HG02981 (cell line): Measurements from ENCODE around the gene CEP85L.

Source experiments
- ATAC-seq: cut with Tn5 transposase; IDR thresholded peaks from one replicate; pipeline ENCODE4 v1.9.1; 2021; ENCODE audit warnings: mild to moderate bottlenecking, moderate library complexity; ENCODE audit not compliant: unreplicated experiment

CEP85L gene

DNA sequence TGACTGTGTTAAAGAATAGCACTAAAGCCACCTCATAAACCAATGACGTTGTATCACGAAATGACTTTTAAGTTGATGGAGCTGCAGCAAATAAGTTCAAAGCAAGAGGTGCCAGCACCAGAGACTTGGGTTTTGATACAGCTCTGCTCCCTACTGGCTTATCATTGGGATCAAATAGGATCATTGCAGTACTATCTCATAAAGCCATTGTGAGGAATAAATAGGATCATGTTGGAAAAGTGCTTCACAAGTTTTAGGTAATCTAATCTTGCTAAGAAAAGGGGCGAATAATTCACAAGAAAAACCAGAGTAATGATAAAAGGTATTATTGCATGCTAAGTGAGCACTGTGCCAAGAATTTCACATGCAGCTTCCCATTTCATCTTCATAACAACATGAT lies 10.4 kb upstream of the CEP85L start:
- no peak for ATAC-seq

DNA sequence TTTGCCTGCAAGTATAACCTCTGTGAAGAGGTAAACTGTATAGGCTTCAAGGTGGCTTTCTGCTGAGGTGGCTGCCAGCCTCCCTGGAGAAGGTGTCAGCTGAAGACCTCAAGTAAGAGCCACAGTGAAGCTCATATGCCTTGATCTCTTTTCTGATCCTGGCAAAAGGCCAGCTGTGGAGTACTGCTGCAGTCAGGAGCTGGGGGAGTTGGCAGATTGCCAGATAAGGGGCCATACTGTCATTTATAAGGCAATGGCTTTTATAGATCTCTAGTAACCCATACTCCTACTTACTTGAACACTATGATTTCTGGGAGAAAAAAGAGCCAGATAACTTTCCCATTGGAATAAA lies 8.8 kb upstream of the CEP85L start:
- ATAC-seq: no peak

DNA sequence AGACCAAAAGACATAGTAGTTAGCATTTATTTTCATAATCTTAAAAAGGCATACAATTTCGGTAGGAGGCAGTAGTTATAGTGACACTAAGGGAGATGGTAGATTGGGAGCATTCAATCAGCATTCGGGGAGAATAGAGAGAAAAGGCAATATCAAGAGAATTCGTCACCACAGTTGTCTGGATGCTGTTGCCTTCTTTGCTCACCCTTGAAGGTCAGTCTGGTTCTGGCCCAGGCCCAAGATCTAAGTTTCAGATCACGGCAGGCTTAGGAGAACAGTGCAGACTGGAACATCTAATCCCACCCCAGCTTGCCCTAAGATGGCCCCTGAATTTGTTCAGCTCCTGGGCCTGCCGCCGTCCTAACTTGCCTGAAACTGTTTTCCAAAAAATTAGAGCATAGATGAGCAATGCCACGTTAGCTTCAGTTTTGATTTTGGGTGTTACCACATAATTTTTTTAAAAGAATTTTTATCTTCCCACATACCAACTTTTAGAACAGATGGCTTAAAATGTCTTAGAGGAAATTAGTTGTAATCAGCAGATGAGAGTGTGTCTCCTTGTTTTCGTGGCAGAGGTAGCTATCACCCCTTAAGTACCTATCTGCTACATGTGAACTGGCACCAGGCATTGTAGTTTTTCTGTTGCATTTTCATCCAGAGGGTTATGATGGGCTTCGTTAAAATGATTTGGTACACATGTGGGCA lies 8.3 kb upstream of the CEP85L start:
- no peak for ATAC-seq

DNA sequence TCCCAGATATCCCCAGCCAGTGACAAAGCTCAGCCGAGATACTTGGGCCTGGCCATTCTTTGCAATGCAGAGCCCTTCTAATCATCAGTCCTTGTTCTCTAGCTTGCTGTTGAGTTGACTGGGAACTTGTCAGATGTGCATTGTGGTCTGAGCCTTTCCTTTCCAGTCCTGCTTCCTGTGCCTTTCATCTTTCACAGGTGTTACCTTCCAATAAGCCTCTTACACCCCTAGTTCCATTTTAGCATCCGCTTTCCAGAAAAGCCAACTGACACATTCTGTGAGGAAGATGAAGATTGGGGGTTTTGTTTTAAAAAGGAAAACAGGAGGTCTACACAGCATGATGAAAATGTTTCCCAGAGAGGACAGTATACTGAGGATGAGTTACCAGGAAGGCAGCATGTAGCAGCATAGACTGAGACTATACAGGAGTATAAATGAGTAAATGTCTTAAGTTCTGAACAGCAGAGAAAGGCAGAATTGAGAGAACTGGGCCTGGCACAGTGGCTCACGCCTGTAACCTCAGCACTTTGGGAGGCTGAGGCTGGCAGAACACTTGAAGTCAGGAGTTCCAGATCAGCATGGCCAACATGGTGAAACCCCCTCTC lies 5.6 kb upstream of the CEP85L start:
- ATAC-seq: no peak

DNA sequence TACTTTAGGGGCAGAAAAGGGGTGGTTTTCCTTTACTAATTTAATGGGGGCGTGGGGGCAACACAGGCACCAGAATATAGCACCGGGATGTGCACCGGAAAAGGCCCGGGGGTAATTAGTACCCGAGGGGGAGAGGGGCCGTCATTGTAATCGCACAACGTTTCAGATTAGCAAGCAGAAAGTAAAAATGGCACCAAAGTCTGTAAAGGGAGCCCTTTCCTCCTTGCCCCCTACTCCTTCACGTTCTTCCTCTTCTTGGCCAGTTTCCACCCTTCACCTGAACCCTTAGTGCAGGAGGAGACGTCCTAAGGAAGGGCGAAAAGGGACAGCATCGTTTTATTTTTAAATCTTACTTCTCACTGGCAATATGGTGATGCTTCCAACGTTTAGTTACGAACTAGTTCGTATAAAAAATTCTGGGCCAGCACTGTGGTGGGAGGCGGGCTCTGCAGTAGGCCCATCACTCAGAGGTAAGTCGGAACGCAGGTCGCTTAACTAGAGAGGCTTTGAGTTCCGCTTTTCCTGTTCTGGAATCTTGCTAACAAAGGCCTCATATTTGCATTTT lies 742 bp upstream of the CEP85L start:
- ATAC-seq: no peak

DNA sequence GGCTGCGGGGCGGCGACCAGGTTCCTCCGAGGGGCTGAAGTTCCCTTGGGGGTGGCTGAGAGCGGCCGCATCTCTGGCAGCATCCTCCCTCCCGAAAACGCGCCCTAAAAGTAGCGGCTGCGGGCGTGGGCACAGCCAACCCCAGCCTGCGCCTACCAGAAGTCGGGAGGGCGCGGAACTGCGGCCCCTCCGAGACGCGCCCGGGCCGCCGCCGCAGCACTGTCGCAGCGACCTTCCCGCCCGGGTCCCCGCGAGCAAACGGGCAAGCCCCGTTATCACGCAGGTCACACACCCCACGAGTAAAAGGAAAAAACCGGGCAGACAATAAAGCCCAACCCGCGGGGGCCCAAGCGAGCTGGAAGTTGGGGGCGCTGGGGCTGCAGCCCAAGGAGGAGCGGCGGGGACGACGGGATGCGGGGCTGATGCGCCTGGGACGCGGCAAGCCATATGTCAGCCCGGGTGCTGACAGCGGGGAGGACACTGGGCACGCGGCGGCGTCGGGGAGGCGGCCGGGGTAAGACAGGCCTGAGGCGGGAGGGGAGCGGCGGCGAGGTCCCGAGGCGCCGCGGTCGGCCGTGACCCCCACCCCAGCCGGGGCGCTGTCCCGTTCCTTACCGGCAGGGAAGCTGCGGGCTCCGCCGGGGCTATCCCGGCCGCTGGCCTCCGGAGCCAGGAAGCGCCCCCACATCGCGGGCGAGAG lies 659 bp downstream of the CEP85L start:
- peak; percentile 36 for ATAC-seq

DNA sequence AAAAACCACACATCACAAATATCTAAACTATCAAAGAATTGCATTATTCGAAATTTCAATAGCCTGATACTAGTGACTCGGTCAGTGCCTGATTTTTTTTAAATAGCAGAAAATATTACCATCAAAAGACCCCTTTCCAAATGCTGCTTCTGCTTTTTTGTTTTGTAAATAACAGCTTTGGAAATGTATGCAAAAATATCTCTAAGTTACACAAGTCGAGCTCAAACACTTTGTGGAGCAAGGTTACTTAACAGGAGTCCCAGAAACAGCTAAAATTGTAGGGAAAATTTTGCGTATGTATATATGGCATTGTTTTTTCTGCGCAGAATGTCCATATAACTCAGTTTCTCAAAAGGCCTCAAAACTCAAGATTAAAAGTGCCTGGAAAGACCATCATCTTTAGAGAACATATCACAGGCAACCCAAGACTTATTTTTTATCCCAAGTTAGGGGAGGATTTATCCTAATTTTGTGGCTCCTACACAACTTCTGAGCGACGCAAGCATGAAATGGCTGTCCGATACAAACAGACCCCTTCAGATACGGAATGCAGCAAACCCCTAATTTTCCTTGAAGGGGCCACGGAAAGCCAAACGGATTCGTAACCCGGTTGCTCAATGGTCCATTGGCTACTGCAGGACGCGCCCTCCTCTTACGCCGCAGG lies 1.3 kb downstream of the CEP85L start:
- ATAC-seq: peak; percentile 14

DNA sequence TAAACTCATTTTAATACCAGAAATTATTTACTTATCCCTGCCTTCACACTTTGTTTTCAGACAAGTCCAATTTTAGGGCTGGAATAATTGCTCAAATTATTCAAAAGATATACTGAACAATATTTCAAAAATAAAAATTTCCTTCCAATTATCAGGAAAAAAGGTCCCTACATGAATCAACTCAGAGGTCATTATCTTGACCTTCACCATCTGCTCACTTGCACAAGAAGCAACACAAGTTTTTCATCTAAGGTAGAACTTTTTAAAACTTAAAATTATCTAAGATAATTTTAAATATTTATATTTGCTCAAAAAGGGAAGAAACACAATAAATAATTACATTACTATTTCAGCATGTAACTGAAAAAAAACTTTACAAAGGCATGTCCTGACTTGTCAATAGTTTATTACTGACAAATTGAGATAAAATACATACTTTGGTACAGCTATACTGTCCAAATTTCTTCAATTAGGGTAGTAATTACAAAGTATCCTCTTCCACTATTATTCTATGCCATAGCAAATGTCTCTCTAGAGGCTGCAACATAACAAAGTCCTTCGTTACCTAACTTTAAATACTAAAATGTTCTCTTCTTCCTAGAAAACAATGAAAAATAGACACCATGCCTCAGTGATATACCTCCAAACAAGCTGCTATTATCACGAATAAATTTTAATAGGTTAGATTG lies 2.4 kb downstream of the CEP85L start:
- ATAC-seq: no peak

DNA sequence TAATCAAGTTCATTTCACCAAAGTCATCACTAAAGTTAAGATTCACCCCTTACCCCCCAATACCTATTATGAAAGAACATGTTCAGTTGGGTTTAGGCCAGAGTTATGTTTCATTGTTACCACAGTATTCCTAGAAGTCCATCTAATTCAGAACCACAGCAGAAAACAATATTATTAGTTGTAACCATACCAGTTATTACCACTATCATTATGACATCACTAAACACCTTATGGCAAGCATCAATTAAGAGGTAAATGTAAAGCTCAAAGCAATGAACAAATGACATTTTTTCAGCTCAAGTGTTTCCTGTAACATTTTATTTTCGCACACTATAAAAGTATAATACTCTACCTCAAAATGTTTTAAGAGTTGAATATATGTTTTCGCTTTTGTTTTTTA lies 4.4 kb downstream of the CEP85L start:
- no peak for ATAC-seq

DNA sequence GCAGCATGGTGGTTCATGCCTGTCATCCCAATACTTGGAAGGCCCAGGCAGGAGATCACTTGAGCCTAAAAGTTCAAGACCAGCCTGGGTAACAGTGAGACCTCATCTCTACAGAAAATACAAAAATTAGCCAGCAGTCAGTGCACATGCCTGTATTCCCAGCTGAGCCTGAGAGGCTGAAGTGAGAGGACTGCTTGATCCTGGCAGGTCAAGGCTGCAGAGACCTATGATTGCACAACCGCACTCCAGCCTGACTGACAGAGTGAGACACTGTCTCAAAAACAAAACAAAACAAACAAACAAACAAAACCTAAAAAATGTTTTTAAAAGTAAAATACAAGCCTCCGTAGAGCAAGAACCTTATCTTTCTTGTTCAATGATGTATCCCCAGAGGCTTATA lies 6.0 kb downstream of the CEP85L start:
- ATAC-seq: no peak

DNA sequence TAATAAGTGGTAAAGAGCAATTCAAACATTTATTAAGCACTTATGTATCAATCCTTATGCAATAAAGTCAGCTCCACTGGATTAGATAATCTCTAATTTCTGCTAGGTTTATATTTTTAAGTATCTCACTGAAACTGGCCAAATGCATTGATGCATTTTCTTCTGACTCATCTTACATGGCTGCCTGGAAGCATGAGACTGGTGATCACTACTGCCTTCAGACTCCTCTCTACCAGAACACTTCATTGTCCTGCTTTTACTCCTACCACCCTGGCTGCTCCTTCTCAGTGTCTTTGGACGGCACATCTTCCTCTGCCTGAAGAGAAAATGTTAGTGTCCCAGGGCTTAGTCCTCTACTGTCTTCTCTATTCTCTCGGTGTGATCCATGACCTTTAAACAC lies 7.4 kb downstream of the CEP85L start:
- ATAC-seq: no peak

DNA sequence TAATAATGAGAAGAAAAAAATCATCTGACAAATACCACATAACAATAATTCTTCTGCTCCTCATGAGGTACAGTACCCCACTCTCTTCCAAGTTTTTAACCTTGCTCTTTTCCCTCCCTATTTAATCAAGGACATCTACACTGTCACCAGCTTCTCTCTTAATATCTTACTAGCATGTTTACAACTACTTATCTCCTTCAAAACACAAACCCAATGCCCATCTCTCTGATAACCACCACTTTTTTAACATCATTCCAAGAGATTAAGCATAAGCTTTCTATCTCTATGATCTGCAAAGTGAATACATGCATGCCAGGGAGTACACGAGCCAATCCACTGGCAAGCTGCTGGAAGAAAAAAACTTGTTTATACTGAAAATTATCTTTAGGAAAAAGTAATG lies 10.3 kb downstream of the CEP85L start:
- ATAC-seq: no peak

DNA sequence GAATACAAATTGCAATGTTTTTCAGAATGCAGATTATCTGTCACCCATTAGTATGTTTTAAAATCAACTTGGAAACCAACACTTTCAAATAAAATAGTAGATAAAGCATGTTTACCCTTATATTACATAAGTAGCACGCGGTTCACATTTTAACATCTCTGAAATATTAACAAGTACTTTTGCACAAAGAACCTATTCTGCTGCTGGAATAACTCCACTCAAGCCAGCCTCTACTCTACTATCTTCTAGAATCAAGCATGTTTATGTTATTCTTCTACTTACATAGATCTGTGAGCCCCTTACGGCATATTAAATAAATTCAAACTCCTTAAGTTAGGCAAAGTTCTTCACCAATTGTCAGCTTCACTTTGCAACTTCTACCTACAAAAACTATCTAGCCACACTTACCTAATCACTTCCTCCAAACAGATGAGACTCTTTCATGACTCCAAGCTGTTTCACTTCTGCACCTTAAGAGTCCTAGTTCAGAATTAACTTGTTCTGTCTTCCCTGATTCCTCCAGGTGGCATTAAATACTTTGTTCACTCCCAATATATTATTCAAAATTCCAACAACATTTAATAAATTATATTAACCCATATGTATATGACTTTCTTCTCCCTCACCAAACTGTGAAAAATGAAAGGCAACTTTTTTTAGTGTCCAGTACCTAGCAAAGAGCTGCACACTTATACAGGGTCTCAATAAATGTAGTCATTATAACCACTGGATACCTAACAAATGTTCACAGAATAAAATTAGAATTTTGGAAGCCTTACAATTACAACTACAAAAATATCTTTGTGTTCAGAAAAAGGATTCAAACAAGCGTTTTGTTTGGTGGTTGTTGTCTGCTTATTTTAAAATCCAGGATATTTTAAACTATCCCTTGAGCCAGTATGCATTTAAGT lies 12.1 kb downstream of the CEP85L start:
- ATAC-seq: peak; percentile 76

DNA sequence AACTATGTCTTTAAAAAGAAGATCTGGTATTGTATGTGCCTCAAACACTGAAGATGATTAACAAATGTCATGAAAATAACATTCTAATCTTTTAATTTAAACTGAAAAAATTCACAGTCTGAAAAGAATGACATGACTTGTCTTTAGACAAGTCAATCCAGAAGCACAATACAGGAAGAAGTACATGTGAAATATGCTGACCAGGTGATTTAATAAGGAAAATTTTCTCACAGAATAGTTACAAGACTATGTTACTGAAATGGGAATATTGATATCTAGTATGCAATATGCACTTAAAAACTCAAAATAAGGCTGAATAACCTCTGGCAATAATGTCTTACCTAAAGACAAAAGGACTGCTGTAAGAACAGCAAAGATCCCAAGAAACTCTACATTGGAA lies 13.1 kb downstream of the CEP85L start:
- no peak for ATAC-seq

DNA sequence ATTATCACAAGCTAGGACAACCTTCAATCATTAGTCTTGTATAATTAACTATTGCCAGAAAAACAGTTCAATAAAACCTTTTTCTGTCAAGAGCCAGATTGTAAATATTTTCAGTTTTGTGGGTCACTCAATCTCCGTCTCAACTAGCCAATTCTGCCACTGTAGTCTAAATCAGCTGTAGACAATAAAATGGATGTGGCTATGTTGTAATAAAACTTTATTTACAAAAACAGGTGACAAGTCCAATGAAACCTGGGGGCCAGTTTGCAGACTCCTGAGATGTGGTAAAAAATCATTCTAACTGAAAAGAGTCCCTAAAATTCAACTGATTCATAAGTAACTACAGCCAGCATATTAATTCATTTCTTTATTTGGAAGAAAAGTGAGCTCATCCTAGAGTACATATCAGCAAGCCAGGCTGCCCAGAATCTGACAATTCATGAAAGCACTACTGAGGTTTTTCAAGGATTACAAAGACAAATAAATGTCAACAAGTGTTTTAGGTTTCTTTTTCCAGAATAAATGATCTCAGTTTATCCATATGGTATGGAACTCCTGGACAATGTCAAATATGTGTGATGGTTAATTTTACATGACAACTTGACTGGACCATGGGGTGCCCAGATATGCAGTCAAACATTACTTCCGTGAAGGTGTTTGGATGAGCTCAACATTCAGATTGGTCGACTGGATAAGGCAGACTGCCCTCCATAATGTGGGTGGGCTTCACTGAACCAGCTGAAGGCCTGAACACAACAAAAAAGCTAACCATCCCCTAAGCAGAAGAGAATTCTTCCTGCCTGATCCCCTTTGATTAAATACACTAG lies 15.3 kb downstream of the CEP85L start:
- no peak for ATAC-seq

DNA sequence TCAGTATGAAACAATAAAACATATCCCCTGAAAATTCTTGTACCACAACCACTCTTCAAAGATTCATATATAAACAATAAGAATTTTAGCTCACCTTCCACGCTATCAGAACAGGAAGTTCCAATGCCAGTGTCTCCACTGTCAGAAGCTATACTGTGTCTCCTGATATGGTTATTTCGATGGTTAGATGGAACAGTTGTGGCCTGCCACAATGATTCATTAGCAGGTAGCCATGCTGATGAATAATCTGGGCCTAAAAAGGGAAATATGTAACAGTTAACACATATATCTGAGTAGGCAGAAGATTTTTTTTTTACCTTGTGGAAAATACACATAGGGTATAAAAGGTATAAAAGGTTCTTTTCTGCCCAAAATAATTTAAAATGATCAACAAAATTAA lies 19.0 kb downstream of the CEP85L start:
- no peak for ATAC-seq

DNA sequence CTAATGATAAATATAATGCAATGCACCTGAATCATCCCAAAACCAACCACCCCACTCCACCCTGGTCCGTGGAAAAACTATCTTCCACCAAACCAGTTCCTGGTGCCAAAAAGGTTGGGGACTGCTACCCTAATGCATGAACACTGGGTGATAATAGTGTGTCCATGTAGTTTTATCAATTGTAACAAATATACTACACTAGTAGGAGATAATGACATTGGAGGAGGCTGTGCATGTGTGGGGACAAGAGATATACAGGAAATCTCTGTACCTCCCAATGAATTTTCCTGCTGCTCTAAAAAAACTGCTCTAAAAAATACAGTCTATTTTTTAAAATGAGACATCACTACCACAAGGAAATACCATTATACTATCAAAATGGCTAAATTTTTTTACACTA lies 20.5 kb downstream of the CEP85L start:
- ATAC-seq: no peak

DNA sequence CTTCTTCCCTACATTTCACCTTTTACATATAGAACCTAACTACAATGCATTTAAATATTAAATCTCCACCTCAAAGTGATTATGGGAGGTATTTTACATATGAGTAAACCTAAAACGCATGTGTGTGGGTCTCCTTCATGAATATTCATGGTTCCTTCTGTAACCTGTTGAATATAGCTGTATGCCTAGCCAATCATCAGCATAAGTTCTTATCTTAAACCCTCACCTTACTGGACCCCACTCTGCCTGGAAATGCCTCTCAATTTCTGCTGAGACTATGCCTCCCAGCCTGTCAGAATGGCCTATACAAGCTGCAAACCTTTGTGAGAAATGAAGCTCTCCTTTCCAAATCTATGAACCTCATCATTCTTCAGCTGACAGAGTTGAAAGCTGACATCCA lies 21.3 kb downstream of the CEP85L start:
- ATAC-seq: no peak

DNA sequence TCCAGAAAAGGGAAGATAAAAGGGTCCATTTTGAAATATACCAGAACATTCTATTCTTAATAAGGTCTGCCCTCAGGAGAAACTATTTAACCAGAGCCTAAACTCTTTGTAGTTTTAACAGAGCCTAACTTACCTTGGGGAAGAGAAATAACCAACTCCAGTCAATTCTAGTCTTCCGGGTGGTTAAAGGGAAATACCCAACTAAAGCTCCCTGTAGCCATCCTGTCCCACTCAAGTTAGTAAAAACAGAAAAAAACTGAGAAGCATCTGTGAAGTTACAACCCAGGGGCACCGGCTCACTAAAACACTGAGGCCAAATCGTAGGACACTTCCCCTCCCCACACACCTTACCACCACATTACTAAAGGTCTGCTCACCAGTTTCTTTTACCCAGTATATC lies 23.7 kb downstream of the CEP85L start:
- ATAC-seq: no peak
